ENCODE measurements around the gene PDLIM1. TPM values are rescaled to one million over a fixed set of nuclear protein-coding genes. Genes with fewer than 3 reads are reported as not detected.

The PDLIM1 gene
- total and polyA plus RNA-seq, 8 donors = 44.1 to 120 (median 55.9) TPM

DNA sequence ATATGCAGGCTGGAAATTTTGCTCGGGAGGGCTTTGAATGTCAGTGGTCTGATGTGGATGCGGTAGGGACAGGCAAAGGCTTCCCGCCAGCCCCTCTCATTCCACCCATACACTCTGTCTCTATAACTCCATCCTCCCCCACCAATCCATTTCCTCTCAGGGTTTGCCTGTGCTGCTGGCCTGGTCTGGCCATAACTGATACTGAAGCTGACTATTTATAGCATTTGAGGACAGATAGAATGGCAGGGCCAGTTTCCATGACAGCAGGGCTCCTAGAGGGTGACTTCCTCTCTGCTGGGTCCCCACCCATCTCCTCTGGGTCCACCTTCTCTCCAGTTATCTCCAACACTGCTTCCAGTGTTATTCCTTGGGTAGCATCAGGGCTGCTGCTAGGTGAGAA lies 6.6 kb upstream of the PDLIM1 start:
- H3K27me3 ChIP-seq = no peaks in the 10 kb centered on the region
- H3K36me3 ChIP-seq = no peaks in the 10 kb centered on the region
- no peaks in the 10 kb centered on the region for H3K4me1 ChIP-seq
- DNase-seq = no peak
- H3K4me3 ChIP-seq = no peak overlapping the region
- no peak overlapping the region for H3K27ac ChIP-seq
- intact Hi-C loops (cut with DNase I) = no loop called here
- no peak for FAIRE-seq
- ATAC-seq = no peak
- TF ChIP-seq, protein P1, sequence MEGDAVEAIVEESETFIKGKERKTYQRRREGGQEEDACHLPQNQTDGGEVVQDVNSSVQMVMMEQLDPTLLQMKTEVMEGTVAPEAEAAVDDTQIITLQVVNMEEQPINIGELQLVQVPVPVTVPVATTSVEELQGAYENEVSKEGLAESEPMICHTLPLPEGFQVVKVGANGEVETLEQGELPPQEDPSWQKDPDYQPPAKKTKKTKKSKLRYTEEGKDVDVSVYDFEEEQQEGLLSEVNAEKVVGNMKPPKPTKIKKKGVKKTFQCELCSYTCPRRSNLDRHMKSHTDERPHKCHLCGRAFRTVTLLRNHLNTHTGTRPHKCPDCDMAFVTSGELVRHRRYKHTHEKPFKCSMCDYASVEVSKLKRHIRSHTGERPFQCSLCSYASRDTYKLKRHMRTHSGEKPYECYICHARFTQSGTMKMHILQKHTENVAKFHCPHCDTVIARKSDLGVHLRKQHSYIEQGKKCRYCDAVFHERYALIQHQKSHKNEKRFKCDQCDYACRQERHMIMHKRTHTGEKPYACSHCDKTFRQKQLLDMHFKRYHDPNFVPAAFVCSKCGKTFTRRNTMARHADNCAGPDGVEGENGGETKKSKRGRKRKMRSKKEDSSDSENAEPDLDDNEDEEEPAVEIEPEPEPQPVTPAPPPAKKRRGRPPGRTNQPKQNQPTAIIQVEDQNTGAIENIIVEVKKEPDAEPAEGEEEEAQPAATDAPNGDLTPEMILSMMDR (IDR thresholded peaks at IDR 0.05) = no peak
- WGBS, 2 donors = 96 to 97% methylated on average over 3 of the region's 3 CpGs
- H3K9me3 ChIP-seq = no peaks in the 10 kb centered on the region

DNA sequence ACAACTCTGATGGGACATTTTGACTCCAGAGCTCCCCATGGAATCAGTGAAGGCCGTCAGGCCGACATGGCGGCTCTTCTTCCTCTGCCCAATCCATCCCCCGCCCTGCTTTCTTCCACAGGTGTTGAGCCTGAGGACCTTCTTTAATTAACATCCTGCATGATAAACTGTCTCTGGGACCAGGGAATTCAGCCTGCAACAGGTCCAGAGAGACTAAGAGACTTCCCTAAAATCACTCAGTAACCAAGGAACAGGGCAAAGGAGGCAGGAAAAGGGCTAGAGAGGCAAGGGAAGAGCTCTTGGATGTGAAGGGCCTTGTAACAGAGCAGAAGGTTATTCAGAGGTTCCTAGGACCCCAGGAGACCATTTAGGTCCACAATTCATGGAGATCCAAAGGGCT lies 6.0 kb upstream of the PDLIM1 start:
- TF ChIP-seq, protein P1 (IDR thresholded peaks at IDR 0.05) = no peak
- Histone ChIP-seq H3K36me3 (no peaks in the 10 kb centered on the region), H3K27ac (no peak overlapping the region), H3K4me1 (no peaks in the 10 kb centered on the region), H3K4me3 (no peak overlapping the region), H3K9me3 (no peaks in the 10 kb centered on the region), H3K27me3 (no peaks in the 10 kb centered on the region)
- 93 to 96% methylated on average over 4 of the region's 4 CpGs for WGBS, 2 donors
- DNase-seq (no peak), FAIRE-seq (no peak), ATAC-seq (no peak)
- intact Hi-C loops (cut with DNase I) = no loop called here

DNA sequence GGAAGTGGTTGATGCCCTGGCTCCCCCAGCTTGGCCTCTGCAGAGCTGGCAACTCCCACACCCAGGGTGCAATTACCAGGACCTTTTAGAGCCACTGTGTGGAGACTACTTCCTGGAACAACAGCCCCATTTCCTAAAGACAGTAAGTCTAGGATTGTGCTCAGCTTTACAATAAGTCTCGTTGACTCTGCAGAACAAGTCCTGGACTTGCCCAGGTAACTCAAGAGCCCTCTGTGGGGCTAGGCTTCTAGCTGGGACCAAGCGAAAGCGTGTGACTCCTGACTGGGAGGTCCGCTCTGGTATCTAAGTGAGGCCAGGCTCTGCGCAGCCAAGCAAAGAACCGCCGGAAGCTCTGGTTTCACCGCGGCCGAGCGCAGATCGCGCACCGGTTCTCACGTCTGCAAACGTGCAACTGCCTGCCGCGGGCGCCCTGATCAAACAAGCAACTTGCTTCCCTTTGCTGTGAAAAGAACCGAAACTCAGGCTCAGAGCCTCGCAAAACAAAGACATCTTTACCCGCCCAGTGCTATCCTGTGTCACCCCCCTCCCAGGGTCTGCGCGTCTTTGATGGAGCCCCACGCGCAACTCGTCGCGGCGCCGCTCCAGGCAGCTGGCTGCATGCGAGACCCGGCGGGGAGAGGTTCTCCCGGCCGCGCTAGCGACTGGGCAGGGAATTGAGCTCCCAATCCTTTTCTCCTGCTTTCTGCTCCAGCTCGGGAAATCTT lies 4.4 kb upstream of the PDLIM1 start:
- TF ChIP-seq, protein P1 (IDR thresholded peaks at IDR 0.05) = no peak
- WGBS, 2 donors = 7% methylated on average over 39 of the region's 39 CpGs
- ATAC-seq = peak; percentile 22 to 63 (median 56)
- Histone ChIP-seq H3K4me3 (peak overlapping the region in 3 of 4 donors; percentile 8 to 43 (median 30)), H3K27me3 (no peaks in the 10 kb centered on the region), H3K27ac (peak overlapping the region; percentile 3 to 52 (median 36)), H3K9me3 (no peaks in the 10 kb centered on the region), H3K36me3 (no peaks in the 10 kb centered on the region), H3K4me1 (no peaks in the 10 kb centered on the region)
- FAIRE-seq = no peak
- peak in 5 of 6 donors; percentile 27 to 79 (median 48) for DNase-seq
- intact Hi-C loops (cut with DNase I) = no loop called here

DNA sequence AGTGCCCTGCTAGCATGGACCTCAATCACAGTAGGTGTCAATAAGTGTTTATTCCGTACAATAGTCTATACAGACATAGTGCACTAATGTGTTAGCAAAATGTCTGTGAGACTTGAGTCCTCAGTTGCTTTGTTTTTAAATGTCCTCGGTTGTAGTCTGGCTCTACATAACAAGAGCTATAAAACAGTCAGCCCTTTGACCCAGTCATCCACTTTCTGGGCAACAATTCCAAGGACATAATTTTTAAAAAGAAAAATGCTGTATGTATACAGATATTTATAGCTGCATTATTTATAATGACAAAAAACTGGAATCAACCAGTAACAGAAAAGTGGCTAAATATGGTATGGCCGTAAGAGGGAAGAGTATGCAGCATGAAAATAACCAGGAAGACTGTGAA lies 2.8 kb upstream of the PDLIM1 start:
- DNase-seq (no peak), FAIRE-seq (no peak), ATAC-seq (no peak)
- H3K4me1 ChIP-seq = peaks cover 4 to 7% (median 6%) of the 10 kb centered on the region in 3 donors
- intact Hi-C loops (cut with DNase I) = no loop called here
- H3K27ac ChIP-seq = no peak overlapping the region
- H3K27me3 ChIP-seq = no peaks in the 10 kb centered on the region
- no peak overlapping the region for H3K4me3 ChIP-seq
- no peaks in the 10 kb centered on the region for H3K9me3 ChIP-seq
- TF ChIP-seq, protein P1 (IDR thresholded peaks at IDR 0.05) = no peak
- no peaks in the 10 kb centered on the region for H3K36me3 ChIP-seq
- WGBS, 2 donors = 79 to 85% methylated on average over 3 of the region's 3 CpGs

DNA sequence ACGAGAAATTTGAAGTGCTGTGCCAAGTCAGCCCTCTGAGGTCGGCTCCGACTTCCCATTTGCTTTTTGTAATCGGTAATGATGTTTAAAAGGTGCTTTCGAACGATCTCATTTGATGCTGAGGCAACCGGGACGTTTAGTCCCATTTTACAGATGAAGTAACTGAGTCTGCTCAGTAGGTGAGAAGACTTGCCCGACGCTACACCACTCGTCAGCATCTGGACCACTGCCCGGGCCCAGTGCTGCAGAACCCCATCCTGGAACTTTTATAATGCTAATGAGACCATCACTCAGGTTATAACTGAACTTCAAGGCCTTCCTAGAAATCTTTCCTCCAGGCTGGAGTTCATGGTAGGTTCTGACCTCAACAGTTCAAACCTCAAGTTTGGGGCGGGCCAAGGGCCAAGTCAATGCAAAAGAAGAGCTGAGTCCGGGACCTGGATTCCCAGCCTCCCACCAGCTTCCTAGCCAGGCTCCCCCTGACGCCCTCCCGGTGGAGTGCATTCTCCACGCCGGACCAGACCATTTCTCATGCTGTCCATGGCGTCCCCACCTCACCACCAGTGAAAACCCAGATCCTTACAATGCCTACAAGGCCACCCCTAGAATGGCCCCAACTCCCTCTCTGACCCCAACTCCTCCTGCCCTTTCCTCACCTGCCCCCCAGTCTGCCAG lies 699 bp upstream of the PDLIM1 start:
- H3K27ac ChIP-seq = peak overlapping the region in 2 of 4 donors; percentile 48 to 51
- ATAC-seq (no peak), DNase-seq (peak in 2 of 6 donors; percentile 20 to 38), FAIRE-seq (no peak)
- TF ChIP-seq, protein P1 (IDR thresholded peaks at IDR 0.05) = no peak
- no peaks in the 10 kb centered on the region for H3K27me3 ChIP-seq
- peaks cover 7 to 12% (median 8%) of the 10 kb centered on the region in 3 donors for H3K4me1 ChIP-seq
- intact Hi-C loops (cut with DNase I) = no loop called here
- WGBS, 2 donors = 64 to 67% methylated on average over 19 of the region's 19 CpGs
- no peaks in the 10 kb centered on the region for H3K9me3 ChIP-seq
- peak overlapping the region in 3 of 4 donors; percentile 13 to 91 (median 89) for H3K4me3 ChIP-seq
- H3K36me3 ChIP-seq = no peaks in the 10 kb centered on the region

All from pancreas (tissue), 10 donors.